GM12865 (cell line): ENCODE data around the gene GALNTL6.

Source experiments
- DNase-seq: peaks from one replicate; pipeline ENCODE4 v3.0.0; 2010; ENCODE audit warnings: low read depth
- H3K4me3 ChIP-seq: 2 replicates; pipeline ENCODE4 v1.5.1; 2011; ENCODE audit warnings: mild to moderate bottlenecking, low read depth, low read length, control low read depth
- CTCF ChIP-seq: IDR thresholded peaks from 2 replicates; pipeline ENCODE4 v1.5.1; 2011; ENCODE audit warnings: low read length, control low read depth, low read depth, inconsistent platforms; ENCODE audit not compliant: insufficient read depth; ENCODE audit errors: missing control alignments

The GALNTL6 gene

GRCh38 chr4:172919269-172919668 lies 1106.1 kb downstream of the GALNTL6 start:
- no peak for DNase-seq
- no peak overlapping the region for H3K4me3 ChIP-seq
- no peak for TF ChIP-seq CTCF

GRCh38 chr4:172927096-172927814 lies 1114.1 kb downstream of the GALNTL6 start:
- no peak for DNase-seq
- H3K4me3 ChIP-seq: no peak overlapping the region
- no peak for TF ChIP-seq CTCF

- DNase-seq: no peak
- TF ChIP-seq CTCF: no peak
- no peak overlapping the region for H3K4me3 ChIP-seq
Observed at GRCh38 chr4:172928347-172928746, 1115.1 kb downstream of the GALNTL6 start.

GRCh38 chr4:172938072-172938829 lies 1125.0 kb downstream of the GALNTL6 start:
- H3K4me3 ChIP-seq: no peak overlapping the region
- DNase-seq: no peak
- TF ChIP-seq CTCF: no peak

GRCh38 chr4:172938870-172939269 lies 1125.7 kb downstream of the GALNTL6 start:
- no peak for TF ChIP-seq CTCF
- no peak for DNase-seq
- no peak overlapping the region for H3K4me3 ChIP-seq

- H3K4me3 ChIP-seq: no peak overlapping the region
- DNase-seq: no peak
- no peak for TF ChIP-seq CTCF
Observed at GRCh38 chr4:172942840-172943239, 1129.6 kb downstream of the GALNTL6 start.
